C1 segment of cervical spinal cord (tissue), 14 donors: Measurements from ENCODE around the gene B4GALT1.

Source experiments
- DNase-seq, 14 donors: peaks; one replicate each; lab custom pipeline; 2025; lab: John Stamatoyannopoulos, UW

The B4GALT1 gene, protein sequence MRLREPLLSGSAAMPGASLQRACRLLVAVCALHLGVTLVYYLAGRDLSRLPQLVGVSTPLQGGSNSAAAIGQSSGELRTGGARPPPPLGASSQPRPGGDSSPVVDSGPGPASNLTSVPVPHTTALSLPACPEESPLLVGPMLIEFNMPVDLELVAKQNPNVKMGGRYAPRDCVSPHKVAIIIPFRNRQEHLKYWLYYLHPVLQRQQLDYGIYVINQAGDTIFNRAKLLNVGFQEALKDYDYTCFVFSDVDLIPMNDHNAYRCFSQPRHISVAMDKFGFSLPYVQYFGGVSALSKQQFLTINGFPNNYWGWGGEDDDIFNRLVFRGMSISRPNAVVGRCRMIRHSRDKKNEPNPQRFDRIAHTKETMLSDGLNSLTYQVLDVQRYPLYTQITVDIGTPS

DNA sequence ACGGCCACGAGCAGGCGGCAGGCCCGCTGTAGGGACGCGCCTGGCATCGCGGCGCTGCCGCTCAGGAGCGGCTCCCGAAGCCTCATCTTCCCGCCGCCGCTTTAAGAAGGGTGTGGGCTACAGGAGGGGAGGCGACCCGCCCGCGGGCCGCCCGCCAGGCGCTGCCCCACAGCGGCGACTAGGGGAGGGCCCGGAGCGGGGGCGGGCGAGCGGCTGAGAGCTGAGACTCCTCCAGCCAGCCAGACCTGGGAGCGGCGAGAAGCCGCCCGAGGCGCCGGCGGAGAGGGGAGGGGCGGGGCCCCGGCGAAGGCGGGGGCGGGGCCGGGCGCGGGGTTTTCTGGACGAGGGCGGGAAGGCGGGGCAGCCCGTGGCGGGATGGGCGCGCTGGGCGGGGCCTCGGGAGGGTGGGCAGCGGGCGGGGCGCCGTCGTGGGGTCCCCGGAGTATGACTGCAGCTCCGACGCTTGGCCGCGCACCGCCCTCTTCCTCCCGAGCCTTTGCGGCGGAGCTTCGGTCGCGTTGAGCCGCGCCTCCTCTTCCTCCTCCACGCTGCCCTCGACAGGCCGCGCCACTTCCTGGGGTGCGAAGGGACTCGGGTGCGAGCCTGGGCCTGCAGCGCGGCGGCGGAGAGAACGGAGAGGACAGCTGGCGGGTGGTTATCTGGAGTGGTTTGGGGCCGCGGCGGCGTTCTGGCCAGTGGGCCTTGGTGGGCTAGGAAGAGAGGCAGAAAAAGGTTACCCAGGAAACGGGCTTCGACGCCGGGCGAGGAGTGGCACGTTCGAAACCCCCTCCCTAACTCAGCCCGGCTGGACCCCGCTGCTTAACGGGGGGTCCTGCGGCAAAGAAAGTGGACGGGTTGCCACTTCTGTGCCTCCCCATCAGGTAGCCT lies at the start of gene B4GALT1:
TSS of gene B4GALT1 (minus strand) at position 253 of the 888 bp plus-strand sequence. CDS start at position 86, 167 bp downstream.
- DNase-seq = peak in 13 of 14 donors; percentile 43 to 89 (median 79)

DNA sequence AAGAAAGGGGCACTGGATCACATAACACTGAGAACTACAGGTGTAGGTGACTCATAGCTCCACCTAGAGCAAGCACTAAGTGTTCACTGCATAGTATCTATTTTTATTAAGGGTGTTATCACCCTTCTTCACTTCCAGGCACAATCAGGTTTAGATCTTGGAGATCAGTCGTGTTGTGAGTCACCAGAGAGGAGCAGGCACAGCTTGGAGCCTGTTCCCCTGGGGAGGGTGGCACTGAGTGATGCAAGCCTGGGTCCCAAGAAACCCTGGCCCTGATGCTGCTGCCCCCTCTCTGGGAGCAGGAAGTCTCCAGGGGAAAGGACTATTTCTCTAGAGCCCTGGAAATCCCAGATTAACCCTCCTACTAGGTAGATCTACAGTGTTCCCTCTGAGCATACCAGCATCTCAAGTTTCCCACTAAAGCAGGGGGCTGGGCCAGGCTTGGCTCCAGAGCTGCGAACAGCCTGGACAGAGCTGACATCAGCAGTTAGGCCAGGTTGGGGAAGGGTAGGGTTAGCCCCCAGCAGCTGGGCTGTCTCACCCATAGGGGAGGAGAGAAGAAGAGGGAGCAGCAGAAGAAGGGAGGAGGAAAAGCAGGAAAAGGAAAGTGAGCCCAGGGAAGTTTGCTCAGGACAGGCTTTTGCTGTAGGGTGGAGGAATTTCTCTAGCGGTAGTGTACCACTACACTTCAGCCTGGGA lies 44.7 kb upstream of the B4GALT1 start:
- no peak for DNase-seq

GRCh38 chr9:33210006-33210715 lies 43.0 kb upstream of the B4GALT1 start:
- no peak for DNase-seq

DNA sequence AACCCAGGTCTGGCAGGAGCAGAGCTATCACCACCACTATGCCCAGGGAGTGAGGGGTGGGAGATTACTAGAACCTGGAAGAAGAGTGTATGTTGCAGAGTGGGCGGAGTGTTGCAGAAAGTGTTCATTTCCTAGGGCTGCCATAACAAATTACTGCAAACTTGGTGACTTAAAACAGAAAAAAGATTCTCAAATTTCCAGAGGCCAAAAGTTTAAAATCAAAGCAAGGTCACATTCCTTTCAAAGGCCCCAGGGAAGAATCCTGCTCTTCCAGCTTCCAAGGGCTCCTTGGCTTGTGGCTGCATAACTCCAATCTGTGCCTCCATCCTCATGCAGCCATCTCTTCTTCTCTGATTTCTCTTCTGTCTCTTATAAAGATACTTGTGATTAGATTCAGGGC lies 42.3 kb upstream of the B4GALT1 start:
- no peak for DNase-seq

DNA sequence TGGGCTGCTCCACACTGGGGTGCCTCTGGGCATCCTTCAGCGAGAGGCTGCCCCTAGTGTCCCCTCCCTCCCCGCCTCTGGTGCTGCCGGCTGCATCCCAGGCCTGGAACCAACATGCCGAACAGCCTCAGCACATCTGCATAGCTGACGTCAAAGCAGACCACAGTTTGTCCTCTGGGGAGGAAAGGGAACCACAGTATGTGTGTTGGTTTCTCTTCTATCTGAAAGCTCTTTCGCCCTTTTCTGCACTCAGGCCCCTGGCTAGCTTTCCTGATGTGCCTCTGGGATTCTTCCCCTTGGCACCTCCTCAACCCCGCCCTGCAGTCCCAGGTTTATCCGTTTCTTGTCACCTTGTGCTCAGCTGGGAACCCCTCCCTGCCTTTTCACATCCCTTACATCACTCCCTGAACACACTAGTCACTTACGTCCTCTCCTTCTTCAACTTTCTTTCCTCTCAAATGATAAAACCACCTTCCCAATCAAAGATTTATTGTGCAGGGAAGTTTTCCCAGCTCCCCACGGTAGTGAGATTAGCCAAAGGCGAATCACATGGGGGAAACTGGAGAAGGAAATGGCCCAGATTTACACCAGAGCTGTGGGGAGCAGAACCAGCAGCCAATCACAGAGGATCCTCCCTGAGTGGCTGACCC lies 35.5 kb upstream of the B4GALT1 start:
- DNase-seq = peak in 6 of 14 donors; percentile 9 to 23 (median 14)

DNA sequence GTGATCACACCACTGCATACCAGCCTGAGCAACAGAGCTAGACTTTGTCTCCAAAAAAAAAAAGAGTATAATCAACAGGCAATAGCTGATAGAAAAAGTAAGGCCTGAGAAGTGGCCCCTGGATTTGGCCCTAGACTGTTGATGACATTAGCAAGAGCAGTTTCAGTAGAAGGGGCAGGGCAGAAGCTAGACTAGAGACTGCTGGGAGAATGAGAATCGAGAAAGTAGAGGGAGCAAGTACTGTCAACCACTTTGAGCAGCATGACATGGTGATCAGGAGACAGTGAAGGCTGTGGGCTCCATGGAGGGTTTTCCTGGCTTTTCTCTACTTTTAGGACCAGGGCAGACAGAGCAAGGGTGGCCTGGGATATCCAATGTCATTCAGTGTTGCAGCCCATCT lies 34.9 kb upstream of the B4GALT1 start:
- no peak for DNase-seq

- peak in 4 of 14 donors; percentile 4 to 32 (median 11) for DNase-seq
Observed at GRCh38 chr9:33198165-33198564, 31.0 kb upstream of the B4GALT1 start.

GRCh38 chr9:33197279-33198152 lies 30.4 kb upstream of the B4GALT1 start:
- DNase-seq = peak in 1 of 14 donors; percentile 7

GRCh38 chr9:33196736-33197135 lies 29.6 kb upstream of the B4GALT1 start:
- DNase-seq = no peak

- DNase-seq = no peak
Observed at GRCh38 chr9:33193818-33194217, 26.7 kb upstream of the B4GALT1 start.

DNA sequence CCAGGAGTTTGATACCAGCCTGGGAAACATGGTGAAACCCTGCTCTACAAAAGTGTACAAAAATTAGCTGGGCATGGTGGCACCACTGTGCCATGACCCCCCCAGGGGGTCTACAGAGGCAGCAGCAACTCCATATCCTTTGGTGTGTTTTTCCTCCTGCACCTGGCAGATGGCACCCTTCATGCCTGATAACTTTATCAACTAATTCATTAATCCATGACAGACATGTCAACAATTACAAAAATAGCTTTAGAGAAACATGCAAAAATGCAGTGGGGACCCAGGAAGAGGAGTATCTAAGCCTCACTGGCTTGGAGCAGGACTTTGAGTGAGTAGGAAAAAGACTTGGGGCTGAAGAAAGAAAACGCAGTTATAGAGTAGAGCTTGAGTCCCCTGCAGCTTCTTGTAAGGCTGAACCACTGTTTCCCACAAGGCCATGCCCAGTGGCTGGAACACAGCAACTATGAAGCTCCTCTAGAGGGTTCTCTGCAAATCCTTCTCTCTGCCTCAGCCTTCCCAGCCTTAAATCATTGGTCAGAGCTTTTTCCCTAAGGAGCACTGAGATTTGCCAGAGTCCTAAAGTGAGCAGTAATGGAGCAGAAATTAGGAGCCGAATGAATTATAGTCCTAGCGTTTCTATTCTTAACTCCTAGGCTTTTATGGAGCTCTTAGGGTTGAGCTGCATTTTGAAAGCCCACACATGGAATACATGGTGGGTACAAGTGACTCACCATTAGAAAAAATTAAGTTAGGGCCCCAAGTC lies 25.5 kb upstream of the B4GALT1 start:
- no peak for DNase-seq

DNA sequence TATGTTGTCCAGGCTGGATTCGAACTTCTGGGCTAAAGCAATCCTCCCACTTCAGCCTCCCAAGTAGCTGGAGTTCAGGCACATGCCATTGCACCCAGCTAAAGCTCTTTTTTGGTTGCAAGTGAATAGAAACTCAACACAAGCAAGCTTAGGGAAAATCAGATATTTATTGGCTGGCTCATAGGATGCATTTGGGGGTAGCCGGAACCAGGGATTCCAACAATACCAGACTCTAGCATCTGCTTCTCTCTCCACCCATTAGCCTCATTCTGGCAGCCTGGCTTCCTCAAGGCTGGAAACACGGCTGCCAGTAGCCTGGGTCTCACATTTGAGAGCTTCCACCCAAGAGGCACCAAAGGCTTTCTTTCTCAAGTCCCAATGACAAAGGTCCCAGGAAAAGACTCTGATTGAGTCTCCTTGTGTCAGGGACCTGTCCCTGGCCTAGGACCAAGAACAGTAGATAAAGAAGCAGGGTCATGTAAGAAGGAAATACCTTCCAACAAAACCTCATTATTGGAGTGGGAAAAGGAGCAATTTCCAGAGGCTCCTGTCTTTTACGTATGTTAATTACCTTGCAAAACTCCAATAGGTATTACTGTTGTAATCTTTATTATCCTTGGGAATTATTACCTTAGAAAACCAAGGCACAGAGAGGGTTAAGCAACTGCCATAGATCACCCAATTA lies 23.0 kb upstream of the B4GALT1 start:
- DNase-seq = no peak

DNA sequence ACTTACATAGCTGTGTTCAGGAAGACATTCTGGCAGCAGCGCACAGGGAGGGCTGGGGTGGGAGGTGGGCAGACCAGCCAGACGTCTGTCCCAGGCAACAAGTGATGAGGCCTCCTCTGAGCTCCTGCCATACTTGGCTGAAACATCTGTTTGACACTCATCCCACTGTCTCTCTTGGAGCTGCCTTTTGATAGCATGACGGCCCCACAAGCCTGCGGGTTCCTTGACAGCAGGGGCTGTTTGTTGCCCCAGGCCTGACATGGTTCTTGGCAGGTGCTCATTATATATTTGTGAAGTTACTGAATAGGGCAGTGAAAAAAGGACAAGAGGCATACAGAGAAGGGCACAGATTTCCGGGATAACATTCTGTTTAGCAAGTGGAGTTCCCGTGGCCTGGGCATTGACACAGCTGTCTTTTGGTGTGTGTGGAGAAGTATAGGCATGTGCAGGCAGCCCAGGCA lies 22.2 kb upstream of the B4GALT1 start:
- DNase-seq = no peak

DNA sequence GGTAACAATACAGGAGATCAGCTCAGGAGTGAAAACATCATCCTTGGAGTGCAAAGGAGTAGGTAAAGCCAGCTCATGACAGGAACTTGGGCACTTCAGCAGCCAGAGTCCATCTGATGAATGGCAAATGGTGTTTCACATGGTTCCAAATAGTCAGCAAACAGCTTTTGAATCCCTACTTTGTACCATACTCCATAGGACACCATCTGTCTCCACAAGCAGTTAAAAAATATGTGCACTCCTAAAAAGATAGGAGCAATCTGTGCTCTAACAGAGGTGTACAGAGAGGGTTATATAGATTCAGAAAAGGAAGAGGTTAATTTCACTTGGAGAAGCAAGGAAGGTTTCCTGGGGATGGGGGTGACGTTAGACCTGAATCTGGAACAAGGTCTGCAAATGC lies 21.6 kb upstream of the B4GALT1 start:
- no peak for DNase-seq

GRCh38 chr9:33187519-33188218 lies 20.5 kb upstream of the B4GALT1 start:
- peak in 1 of 14 donors; percentile 4 for DNase-seq

- no peak for DNase-seq
Observed at GRCh38 chr9:33186457-33187168, 19.5 kb upstream of the B4GALT1 start.

DNA sequence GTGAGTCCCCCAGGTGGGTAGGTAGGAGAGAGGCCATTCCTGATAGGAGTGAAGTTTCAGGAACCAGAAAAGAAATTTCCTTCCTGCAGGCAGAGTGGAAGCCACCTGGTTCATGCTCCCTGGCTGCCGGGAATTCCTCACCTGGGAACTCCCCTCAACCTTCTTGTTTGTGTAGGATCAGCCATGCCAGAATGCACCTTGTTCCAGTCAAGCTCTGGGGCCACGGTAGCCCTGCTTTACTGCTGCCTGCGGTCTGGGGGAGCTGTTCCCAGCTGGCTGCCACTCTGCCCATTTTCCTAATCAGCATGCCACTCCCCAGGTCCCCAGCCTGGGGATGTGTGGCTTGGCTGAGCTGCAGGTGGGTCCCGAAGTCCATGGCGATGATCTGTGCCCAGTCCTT lies 18.7 kb upstream of the B4GALT1 start:
- no peak for DNase-seq
